Body of pancreas (tissue), 4 donors: Measurements from ENCODE around the gene STRIP2. TPM values are rescaled to one million over a fixed set of nuclear protein-coding genes. Genes with fewer than 3 reads are reported as not detected.

ENCODE experiments used
- ATAC-seq: fragments of 150-250 bp; one replicate; pipeline ENCODE4 v1.9.1; 2016
- DNase-seq, 4 donors: peaks; one replicate each; pipeline ENCODE4 v3.0.0-alpha.2; 2019
- H3K27ac ChIP-seq, 4 donors: fragments of 200-600 bp; sonication (generic); 1 replicate in 3 of 4; 2 replicates in 1 of 4; pipeline versions ENCODE4 v1.5.1 to v1.6.1; 2016 to 2019; ENCODE audit warnings: mild to moderate bottlenecking in 1 of 4, mixed read lengths in 1 of 4, moderate library complexity in 1 of 4
- H3K27me3 ChIP-seq, 2 donors: fragments of 200-600 bp; sonication (generic); one replicate each; pipeline ENCODE4 v1.6.0; 2016; ENCODE audit warnings: mild to moderate bottlenecking in 1 of 2
- H3K36me3 ChIP-seq, 2 donors: fragments of 200-600 bp; sonication (generic); replicated peaks in 1 of 2; 2 replicates each; pipeline ENCODE4 v1.5.1; 2016; ENCODE audit warnings: low read depth in 2 of 2; ENCODE audit not compliant: insufficient read depth in 1 of 2
- H3K4me1 ChIP-seq: fragments of 200-600 bp; sonication (generic); one replicate; pipeline ENCODE4 v1.6.0; 2016
- H3K4me3 ChIP-seq, 2 donors: fragments of 200-600 bp; sonication (generic); 1 replicate in 1 of 2; 2 replicates in 1 of 2; pipeline ENCODE4 v1.5.1; 2016 to 2019
- H3K9me3 ChIP-seq, 3 donors: fragments of 200-600 bp; sonication (generic); 1 replicate in 2 of 3; 2 replicates in 1 of 3; pipeline ENCODE4 v1.5.1; 2016
- CTCF ChIP-seq, 7 experiments: fragments of 450-650 bp in 4 of 7; fragments of 200-600 bp in 3 of 7; sonication (generic) in 3 of 7; IDR thresholded peaks; one replicate each; pipeline ENCODE4 v1.5.1; 2016 to 2019; ENCODE audit warnings: antibody characterized with exemption in 7 of 7
- POLR2A ChIP-seq, 3 donors: fragments of 450-650 bp; IDR thresholded peaks; one replicate each; pipeline ENCODE4 v1.6.1; 2016; ENCODE audit warnings: antibody characterized with exemption in 3 of 3, mild to moderate bottlenecking in 2 of 3
- WGBS, 2 donors: methylation state at CpG; one replicate each; pipeline ENCODE4 v1.1.5; 2017; 5-methylcytosine and 5-hydroxymethylcytosine counted together
- intact Hi-C: fragments of 100-400 bp; cut with DNase I; formaldehyde crosslinking; loops from one replicate; pipeline ENCODE4 v1.15.1; 2023
- total RNA-seq, 2 donors: library from RNA; depleted of rRNA; stranded (reverse); fragments of >200 nt; gene quantifications; one replicate each; pipeline ENCODE4 v1.1.0, GENCODE V29; 2016

The STRIP2 gene
- total RNA-seq, 2 donors from 2014 or later: 0.26 TPM; not detected in 1

GRCh38 chr7:129391546-129392171 lies 42.6 kb upstream of the STRIP2 start:
- 92 to 97% methylated on average over 2 of the region's 2 CpGs for WGBS, 2 donors
- no peak for DNase-seq
- Histone ChIP-seq H3K27ac (no peak overlapping the region), H3K27me3 (no peaks in the 10 kb centered on the region), H3K4me1 (peaks cover 5% of the 10 kb centered on the region), H3K36me3 (peaks cover 0 to 2% of the 10 kb centered on the region in 2 donors), H3K4me3 (no peak overlapping the region), H3K9me3 (no peaks in the 10 kb centered on the region)
- no peak for ATAC-seq
- no peak for TF ChIP-seq CTCF (IDR thresholded peaks at IDR 0.05)
- TF ChIP-seq POLR2A (IDR thresholded peaks at IDR 0.05): no peak
- intact Hi-C loops: no loop called here

GRCh38 chr7:129393255-129393654 lies 41.0 kb upstream of the STRIP2 start:
- Histone ChIP-seq H3K9me3 (no peaks in the 10 kb centered on the region), H3K4me3 (no peak overlapping the region), H3K4me1 (no peaks in the 10 kb centered on the region), H3K36me3 (peaks cover 0 to 2% of the 10 kb centered on the region in 2 donors), H3K27me3 (no peaks in the 10 kb centered on the region), H3K27ac (no peak overlapping the region)
- intact Hi-C loops: no loop called here
- DNase-seq (no peak), ATAC-seq (no peak)
- TF ChIP-seq CTCF (IDR thresholded peaks at IDR 0.05): no peak
- no peak for TF ChIP-seq POLR2A (IDR thresholded peaks at IDR 0.05)
- WGBS, 2 donors: 96 to 97% methylated on average over 2 of the region's 2 CpGs

- ATAC-seq (peak; percentile 27), DNase-seq (peak in 2 of 4 donors; percentile 12 to 19)
- no peaks in the 10 kb centered on the region for H3K4me1 ChIP-seq
- peaks cover 0 to 2% of the 10 kb centered on the region in 2 donors for H3K36me3 ChIP-seq
- TF ChIP-seq POLR2A (IDR thresholded peaks at IDR 0.05) (no peak), CTCF (IDR thresholded peaks at IDR 0.05) (no peak)
- no peaks in the 10 kb centered on the region for H3K9me3 ChIP-seq
- no peak overlapping the region for H3K27ac ChIP-seq
- H3K27me3 ChIP-seq: no peaks in the 10 kb centered on the region
- no peak overlapping the region for H3K4me3 ChIP-seq
- intact Hi-C loops: no loop called here
- 63 to 76% methylated on average over 4 of the region's 4 CpGs for WGBS, 2 donors
These were observed 40.1 kb upstream of the STRIP2 start for GRCh38 chr7:129394101-129394500.

- no peaks in the 10 kb centered on the region for H3K27me3 ChIP-seq
- intact Hi-C loops: no loop called here
- no peak overlapping the region for H3K27ac ChIP-seq
- no peak for TF ChIP-seq CTCF (IDR thresholded peaks at IDR 0.05)
- no peak for TF ChIP-seq POLR2A (IDR thresholded peaks at IDR 0.05)
- no peak overlapping the region for H3K4me3 ChIP-seq
- DNase-seq: no peak
- peaks cover 0 to under 1% of the 10 kb centered on the region in 2 donors for H3K36me3 ChIP-seq
- no peak for ATAC-seq
- WGBS, 2 donors: 93 to 94% methylated on average over 4 of the region's 4 CpGs
- H3K9me3 ChIP-seq: no peaks in the 10 kb centered on the region
- no peaks in the 10 kb centered on the region for H3K4me1 ChIP-seq
These were observed 39.0 kb upstream of the STRIP2 start for GRCh38 chr7:129394982-129395914.
